Mucosa of rectum (tissue), 2 donors: Measurements from ENCODE around the gene OR2A25.

Experiments used
- H3K27ac ChIP-seq, 2 donors: one replicate each; pipeline ENCODE4 v1.7.0; 2013; ENCODE audit warnings: inconsistent platforms in 2 of 2, low read depth in 2 of 2, low read length in 2 of 2
- H3K27me3 ChIP-seq, 2 donors: one replicate each; pipeline ENCODE4 v1.7.0; 2013; ENCODE audit warnings: low read length in 2 of 2; ENCODE audit not compliant: control insufficient read depth in 2 of 2, insufficient read depth in 2 of 2
- H3K36me3 ChIP-seq, 2 donors: one replicate each; pipeline ENCODE4 v1.7.0; 2013; ENCODE audit warnings: low read length in 2 of 2; ENCODE audit not compliant: control insufficient read depth in 2 of 2, insufficient read depth in 2 of 2
- H3K4me1 ChIP-seq, 2 donors: one replicate each; pipeline ENCODE4 v1.7.0; 2013; ENCODE audit warnings: low read length in 2 of 2, mild to moderate bottlenecking in 1 of 2; ENCODE audit not compliant: control insufficient read depth in 2 of 2, insufficient read depth in 2 of 2
- H3K4me3 ChIP-seq, 2 donors: one replicate each; pipeline ENCODE4 v1.7.0; 2013; ENCODE audit warnings: low read length in 2 of 2
- H3K9ac ChIP-seq, 2 donors: one replicate each; pipeline ENCODE4 v1.7.0; 2013; ENCODE audit warnings: low read length in 2 of 2, low read depth in 1 of 2, mild to moderate bottlenecking in 1 of 2
- H3K9me3 ChIP-seq, 2 donors: one replicate each; pipeline ENCODE4 v1.7.0; 2013; ENCODE audit warnings: low read length in 2 of 2; ENCODE audit not compliant: control insufficient read depth in 2 of 2
- donor health status: healthy.
- donor health status: Normal muscosa, but diverticular disease.

Gene OR2A25

GRCh38 chr7:144069511-144069910 lies at the start of gene OR2A25:
OR2A25 (plus strand) TSS chr7:144069811; CDS start chr7:144074220, 4,409 bp downstream.
- Histone ChIP-seq H3K4me1 (no peaks in the 10 kb centered on the region), H3K4me3 (no peak within 1 kb of the TSS), H3K27me3 (no peaks in the 10 kb centered on the region)

GRCh38 chr7:144020340-144020739 lies 49.3 kb upstream of the OR2A25 start:
- Histone ChIP-seq H3K4me3 (no peak overlapping the region), H3K36me3 (no peaks in the 10 kb centered on the region), H3K27ac (no peak overlapping the region), H3K4me1 (no peaks in the 10 kb centered on the region), H3K9me3 (no peaks in the 10 kb centered on the region), H3K27me3 (no peaks in the 10 kb centered on the region), H3K9ac (no peak overlapping the region)

More at GRCh38 chr7:144069511-144069910, at the start of gene OR2A25:
- H3K27ac ChIP-seq: no peak within 1 kb of the TSS
- no peaks in the 10 kb centered on the region for H3K9me3 ChIP-seq
- no peaks in the 10 kb centered on the region for H3K36me3 ChIP-seq
- H3K9ac ChIP-seq: no peak within 1 kb of the TSS

DNA sequence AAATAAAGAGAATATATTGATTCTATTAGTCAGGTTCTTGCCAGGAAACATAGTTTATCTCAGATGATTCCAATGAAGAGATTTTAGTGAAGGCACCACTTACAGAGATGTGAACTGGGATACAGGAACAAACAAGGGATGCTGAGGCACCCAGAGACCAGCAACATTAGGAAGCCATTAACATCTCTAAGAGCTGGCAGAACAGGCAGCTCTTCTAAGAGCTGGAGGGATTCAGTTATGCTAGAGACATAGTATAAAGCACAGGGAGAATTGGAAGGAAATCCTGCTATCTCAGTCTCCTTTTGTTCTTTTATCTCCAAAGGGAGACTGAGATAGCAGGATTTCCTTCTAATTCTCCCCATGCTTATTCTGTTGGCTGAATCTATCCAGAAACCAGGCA lies 47.4 kb upstream of the OR2A25 start:
- no peaks in the 10 kb centered on the region for H3K9me3 ChIP-seq
- no peaks in the 10 kb centered on the region for H3K36me3 ChIP-seq
- no peaks in the 10 kb centered on the region for H3K4me1 ChIP-seq
- peaks cover 0 to 2% of the 10 kb centered on the region in 2 donors for H3K27me3 ChIP-seq
- no peak overlapping the region for H3K27ac ChIP-seq
- no peak overlapping the region for H3K9ac ChIP-seq
- H3K4me3 ChIP-seq: no peak overlapping the region

- no peaks in the 10 kb centered on the region for H3K9me3 ChIP-seq
- H3K27me3 ChIP-seq: peaks cover 0 to 2% of the 10 kb centered on the region in 2 donors
- H3K4me1 ChIP-seq: no peaks in the 10 kb centered on the region
- no peaks in the 10 kb centered on the region for H3K36me3 ChIP-seq
- H3K9ac ChIP-seq: no peak overlapping the region
- no peak overlapping the region for H3K4me3 ChIP-seq
- no peak overlapping the region for H3K27ac ChIP-seq
Measured at GRCh38 chr7:144023171-144023827, 46.3 kb upstream of the OR2A25 start.

GRCh38 chr7:144024213-144024612 lies 45.4 kb upstream of the OR2A25 start:
- Histone ChIP-seq H3K4me3 (no peak overlapping the region), H3K9me3 (no peaks in the 10 kb centered on the region), H3K9ac (no peak overlapping the region), H3K27ac (no peak overlapping the region), H3K36me3 (no peaks in the 10 kb centered on the region), H3K27me3 (peaks cover 0 to 2% of the 10 kb centered on the region in 2 donors), H3K4me1 (no peaks in the 10 kb centered on the region)

- Histone ChIP-seq H3K27ac (no peak overlapping the region), H3K27me3 (peaks cover 0 to 2% of the 10 kb centered on the region in 2 donors), H3K36me3 (no peaks in the 10 kb centered on the region), H3K9me3 (no peaks in the 10 kb centered on the region), H3K4me1 (no peaks in the 10 kb centered on the region), H3K4me3 (no peak overlapping the region), H3K9ac (no peak overlapping the region)
Measured at GRCh38 chr7:144026203-144026883, 43.3 kb upstream of the OR2A25 start.

GRCh38 chr7:144027070-144027469 lies 42.5 kb upstream of the OR2A25 start:
- Histone ChIP-seq H3K4me3 (no peak overlapping the region), H3K27me3 (peaks cover 0 to 2% of the 10 kb centered on the region in 2 donors), H3K36me3 (no peaks in the 10 kb centered on the region), H3K9ac (no peak overlapping the region), H3K27ac (no peak overlapping the region), H3K4me1 (no peaks in the 10 kb centered on the region), H3K9me3 (no peaks in the 10 kb centered on the region)

DNA sequence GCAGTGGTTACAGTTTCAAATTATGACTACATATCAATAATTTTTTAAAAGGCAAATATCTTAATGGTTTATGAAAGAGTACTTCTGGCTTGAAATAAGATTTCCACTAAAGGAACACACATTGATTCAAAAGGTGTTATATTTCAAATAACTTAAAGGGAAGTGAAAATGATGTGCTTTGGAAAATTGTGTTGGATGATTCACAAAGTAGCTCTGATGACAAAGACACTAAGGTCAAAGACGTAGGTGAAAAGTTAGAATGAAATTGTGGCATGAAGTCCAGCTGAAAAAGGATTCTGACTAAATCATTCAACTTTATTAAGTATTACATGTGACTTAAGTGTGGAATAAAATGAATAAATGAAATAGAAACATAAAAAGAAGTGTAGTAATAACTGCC lies 41.6 kb upstream of the OR2A25 start:
- H3K4me3 ChIP-seq: no peak overlapping the region
- H3K27ac ChIP-seq: no peak overlapping the region
- no peaks in the 10 kb centered on the region for H3K36me3 ChIP-seq
- no peaks in the 10 kb centered on the region for H3K9me3 ChIP-seq
- no peak overlapping the region for H3K9ac ChIP-seq
- no peaks in the 10 kb centered on the region for H3K4me1 ChIP-seq
- peaks cover 0 to 2% of the 10 kb centered on the region in 2 donors for H3K27me3 ChIP-seq

DNA sequence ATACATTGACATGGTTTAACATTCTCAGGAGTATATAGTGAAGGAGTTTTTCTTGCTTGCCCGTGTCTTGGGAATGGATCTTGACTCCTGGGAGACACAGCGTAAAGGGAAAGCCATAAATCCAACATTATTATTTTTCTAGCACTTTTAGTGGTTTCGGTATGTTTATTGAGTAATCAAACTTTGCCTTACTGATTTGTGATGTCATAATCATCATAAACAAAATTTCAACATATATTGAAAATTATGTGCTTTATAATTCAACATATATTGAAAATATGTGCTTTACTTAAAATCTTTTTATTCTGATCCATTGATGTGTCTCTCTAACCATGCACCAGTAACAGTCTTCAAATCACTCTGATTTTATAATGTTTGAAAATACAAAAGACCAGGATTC lies 41.1 kb upstream of the OR2A25 start:
- Histone ChIP-seq H3K4me1 (no peaks in the 10 kb centered on the region), H3K9me3 (no peaks in the 10 kb centered on the region), H3K36me3 (no peaks in the 10 kb centered on the region), H3K27ac (no peak overlapping the region), H3K9ac (no peak overlapping the region), H3K27me3 (peaks cover 0 to 2% of the 10 kb centered on the region in 2 donors), H3K4me3 (no peak overlapping the region)

DNA sequence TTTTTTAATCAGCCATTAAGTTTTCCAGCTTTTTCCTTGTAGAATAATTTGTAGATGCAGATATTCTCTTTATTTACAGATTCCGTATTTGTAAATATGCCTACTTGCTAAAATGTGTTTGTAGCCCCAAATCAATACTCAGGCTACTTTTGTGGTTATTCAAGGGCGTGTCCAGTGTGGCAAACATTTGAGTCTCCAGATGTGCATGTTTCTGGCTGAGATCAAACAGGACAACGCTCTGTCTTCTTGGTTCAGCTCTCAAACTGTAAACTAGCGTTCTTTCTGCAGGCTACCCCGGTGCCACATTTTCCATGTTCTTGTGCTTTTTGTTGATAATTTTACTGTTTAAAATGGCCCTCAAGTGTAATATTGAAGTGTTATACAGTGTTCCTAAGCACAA lies 37.1 kb upstream of the OR2A25 start:
- Histone ChIP-seq H3K27me3 (no peaks in the 10 kb centered on the region), H3K4me3 (no peak overlapping the region), H3K36me3 (no peaks in the 10 kb centered on the region), H3K9me3 (no peaks in the 10 kb centered on the region), H3K4me1 (no peaks in the 10 kb centered on the region), H3K27ac (no peak overlapping the region), H3K9ac (no peak overlapping the region)
